Dermis lymphatic vessel endothelial cell (primary cell): ENCODE data around the gene KDM1A. TPM values are rescaled to one million over a fixed set of nuclear protein-coding genes. Genes with fewer than 3 reads are reported as not detected.

ENCODE experiments used
- total RNA-seq: library from RNA; depleted of rRNA; stranded (reverse); fragments of >200 nt; gene quantifications from 2 replicates; pipeline ENCODE4 v1.2.1, GENCODE V29; 2014

Gene KDM1A
- 67.6 and 100 TPM in 2 replicates for total RNA-seq

GRCh38 chr1:23019094-23019862 lies at the start of gene KDM1A:
KDM1A (plus strand) TSS chr1:23019468; CDS start chr1:23019597, 129 bp downstream.

GRCh38 chr1:22972760-22973159 lies 46.5 kb upstream of the KDM1A start, which contains the start of gene LACTBL1:
LACTBL1 (minus strand) TSS chr1:22972866; CDS start chr1:22972316, 550 bp downstream.

Other genes starting within 250 kb of the KDM1A start
- gene LACTBL1, start 46.6 kb upstream of the KDM1A start, total RNA-seq = not detected in 2 replicates
- not detected in 2 replicates for gene TEX46, start 3.6 kb upstream of the KDM1A start, total RNA-seq
- gene LUZP1, start 149.4 kb downstream of the KDM1A start, total RNA-seq = 34.2 and 42.9 TPM in 2 replicates
- gene HTR1D, start 198.0 kb downstream of the KDM1A start, total RNA-seq = under 0.01 TPM in 1 of 2 replicates, not detected in the other